Tibial nerve (tissue), 4 donors: Measurements from ENCODE around the gene GFPT1.

ENCODE experiments used
- CTCF ChIP-seq, 5 experiments: fragments of 200-600 bp in 3 of 5; fragments of 450-650 bp in 2 of 5; sonication (generic) in 3 of 5; IDR thresholded peaks; one replicate each; pipeline ENCODE4 v1.5.1; 2016 to 2019; ENCODE audit warnings: antibody characterized with exemption in 5 of 5, mild to moderate bottlenecking in 3 of 5, moderate library complexity in 2 of 5
- EP300 ChIP-seq, 2 donors: sonication (generic); formaldehyde crosslinking; IDR thresholded peaks; one replicate each; pipeline ENCODE4 v1.6.1; 2017; ENCODE audit warnings: antibody characterized with exemption in 2 of 2, mild to moderate bottlenecking in 1 of 2
- POLR2A ChIP-seq, 2 donors: fragments of 450-650 bp; IDR thresholded peaks; one replicate each; pipeline ENCODE4 v1.6.1; 2017; ENCODE audit warnings: antibody characterized with exemption in 2 of 2, mild to moderate bottlenecking in 2 of 2, moderate library complexity in 2 of 2

GRCh38 chr2:69387770-69388481, 899 bp upstream of the GFPT1 start:
- TF ChIP-seq POLR2A (IDR thresholded peaks at IDR 0.05) (no peak), CTCF (IDR thresholded peaks at IDR 0.05) (no peak), EP300 (IDR thresholded peaks at IDR 0.05) (no peak)
